Fibroblast of lung (primary cell): ENCODE measurements around the gene ANKRD6. TPM values are rescaled to one million over a fixed set of nuclear protein-coding genes. Genes with fewer than 3 reads are reported as not detected.

Source experiments
- DNase-seq, 2 donors: peaks; one replicate each; pipeline versions ENCODE4 v3.0.0 to v3.0.0-alpha.2; 2010; ENCODE audit warnings: low read depth in 2 of 2
- H2AFZ ChIP-seq: 2 replicates; pipeline ENCODE4 v1.5.1; 2012; ENCODE audit warnings: low read length, control low read depth, inconsistent platforms
- H3K27ac ChIP-seq: 2 replicates; pipeline ENCODE4 v1.5.1; 2011; ENCODE audit warnings: low read length, control low read depth; ENCODE audit not compliant: insufficient read depth
- H3K27me3 ChIP-seq: 2 replicates; pipeline ENCODE4 v1.5.1; 2011; ENCODE audit warnings: mild to moderate bottlenecking, low read length; ENCODE audit not compliant: control insufficient read depth, insufficient read depth
- H3K36me3 ChIP-seq: 2 replicates; pipeline ENCODE4 v1.5.1; 2011; ENCODE audit warnings: low read length; ENCODE audit not compliant: control insufficient read depth, insufficient read depth
- H3K4me1 ChIP-seq: 2 replicates; pipeline ENCODE4 v1.5.1; 2011; ENCODE audit warnings: low read length; ENCODE audit not compliant: control insufficient read depth, insufficient read depth; ENCODE audit errors: extremely low read depth
- H3K4me2 ChIP-seq: 2 replicates; pipeline ENCODE4 v1.5.1; 2011; ENCODE audit warnings: low read length, control low read depth; ENCODE audit not compliant: insufficient read depth; ENCODE audit errors: extremely low read depth
- H3K4me3 ChIP-seq, 4 experiments: fragments of 200-600 bp in 1 of 4; sonication (generic) in 1 of 4; replicated peaks in 1 of 4; 2 replicates each; pipeline ENCODE4 v1.5.1; 2011 to 2016; ENCODE audit warnings: low read length in 4 of 4, low read depth in 3 of 4, mild to moderate bottlenecking in 3 of 4, control low read depth in 2 of 4, inconsistent platforms in 1 of 4, mixed read lengths in 1 of 4; ENCODE audit not compliant: insufficient read depth in 1 of 4; ENCODE audit errors: control extremely low read depth in 1 of 4
- H3K79me2 ChIP-seq: 2 replicates; pipeline ENCODE4 v1.5.1; 2012; ENCODE audit warnings: mild to moderate bottlenecking, low read length, inconsistent platforms; ENCODE audit not compliant: control insufficient read depth, insufficient read depth
- H3K9ac ChIP-seq: 2 replicates; pipeline ENCODE4 v1.5.1; 2011; ENCODE audit warnings: mild to moderate bottlenecking, low read length, control low read depth; ENCODE audit not compliant: insufficient read depth
- H3K9me3 ChIP-seq: 2 replicates; pipeline ENCODE4 v1.5.1; 2012; ENCODE audit warnings: low read depth, low read length; ENCODE audit not compliant: control insufficient read depth, insufficient read depth
- H4K20me1 ChIP-seq: 2 replicates; pipeline ENCODE4 v1.5.1; 2011; ENCODE audit warnings: low read length; ENCODE audit not compliant: control insufficient read depth, insufficient read depth; ENCODE audit errors: extremely low read depth
- EZH2 ChIP-seq: IDR thresholded peaks from 2 replicates; pipeline ENCODE4 v1.5.1; 2012; ENCODE audit warnings: low read length, control low read depth, mild to moderate bottlenecking; ENCODE audit errors: missing control alignments
- polyA plus RNA-seq, 2 donors: library from polyadenylated mRNA; depleted of rRNA in 1 of 2; stranded (reverse) in 1 of 2; unstranded in 1 of 2; fragments of >200 nt; gene quantifications; 2 replicates each; pipeline ENCODE4 v1.2.1, GENCODE V29; 2011 to 2012; ENCODE audit warnings: missing spikeins in 1 of 2
- total RNA-seq: library from RNA; depleted of rRNA; stranded (reverse); fragments of >200 nt; gene quantifications from 2 replicates; pipeline ENCODE4 v1.2.1, GENCODE V29; 2014
- TF ChIP-seq, protein P1 (sequence below), 2 donors: IDR thresholded peaks in 1 of 2; conservative IDR thresholded peaks in 1 of 2; 1 replicate in 1 of 2; 2 replicates in 1 of 2; pipeline ENCODE4 v1.5.1; 2011 to 2012; ENCODE audit warnings: low read length in 2 of 2, control low read depth in 1 of 2, inconsistent platforms in 1 of 2, low read depth in 1 of 2, mild to moderate bottlenecking in 1 of 2

The ANKRD6 gene
- total and polyA plus RNA-seq, 2 donors (not counting 1 experiment from before 2014, with no cell fraction given), result 0.39 to 2.3 TPM

DNA sequence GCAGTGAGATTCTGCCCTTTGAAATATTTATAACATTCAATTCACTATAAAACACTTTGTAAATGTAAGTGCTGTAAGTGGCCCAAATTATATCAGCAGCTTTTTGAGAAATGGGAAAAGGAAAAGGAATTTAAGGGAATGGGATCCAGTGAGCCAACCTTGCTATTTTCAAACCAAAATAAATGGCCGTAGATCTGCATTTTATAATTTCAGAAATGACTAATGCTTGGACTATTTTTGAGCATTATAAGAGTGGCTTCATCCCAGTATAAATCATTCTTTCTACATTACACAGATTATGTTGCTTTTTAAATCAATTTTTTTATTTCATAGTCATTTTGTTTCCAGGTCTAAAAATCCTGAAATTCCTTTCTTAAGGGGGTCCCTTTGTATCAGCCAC, 49.2 kb downstream of the ANKRD6 start:
- TF ChIP-seq EZH2, result no peak
- TF ChIP-seq, protein P1, sequence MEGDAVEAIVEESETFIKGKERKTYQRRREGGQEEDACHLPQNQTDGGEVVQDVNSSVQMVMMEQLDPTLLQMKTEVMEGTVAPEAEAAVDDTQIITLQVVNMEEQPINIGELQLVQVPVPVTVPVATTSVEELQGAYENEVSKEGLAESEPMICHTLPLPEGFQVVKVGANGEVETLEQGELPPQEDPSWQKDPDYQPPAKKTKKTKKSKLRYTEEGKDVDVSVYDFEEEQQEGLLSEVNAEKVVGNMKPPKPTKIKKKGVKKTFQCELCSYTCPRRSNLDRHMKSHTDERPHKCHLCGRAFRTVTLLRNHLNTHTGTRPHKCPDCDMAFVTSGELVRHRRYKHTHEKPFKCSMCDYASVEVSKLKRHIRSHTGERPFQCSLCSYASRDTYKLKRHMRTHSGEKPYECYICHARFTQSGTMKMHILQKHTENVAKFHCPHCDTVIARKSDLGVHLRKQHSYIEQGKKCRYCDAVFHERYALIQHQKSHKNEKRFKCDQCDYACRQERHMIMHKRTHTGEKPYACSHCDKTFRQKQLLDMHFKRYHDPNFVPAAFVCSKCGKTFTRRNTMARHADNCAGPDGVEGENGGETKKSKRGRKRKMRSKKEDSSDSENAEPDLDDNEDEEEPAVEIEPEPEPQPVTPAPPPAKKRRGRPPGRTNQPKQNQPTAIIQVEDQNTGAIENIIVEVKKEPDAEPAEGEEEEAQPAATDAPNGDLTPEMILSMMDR (conservative IDR thresholded peaks at IDR 0.05 in 1 of 2, IDR thresholded peaks at IDR 0.05 in 1 of 2; ENCODE audit: low read depth in 1 of 2, low read length in 2 of 2), result no peak
- no peak overlapping the region for H2AFZ ChIP-seq
- H3K9me3 ChIP-seq, result no peaks in the 10 kb centered on the region
- H3K4me3 ChIP-seq, result no peak overlapping the region
- no peak overlapping the region for H3K27ac ChIP-seq
- no peaks in the 10 kb centered on the region for H3K4me1 ChIP-seq
- H3K36me3 ChIP-seq, result no peaks in the 10 kb centered on the region
- no peaks in the 10 kb centered on the region for H3K79me2 ChIP-seq
- DNase-seq, result peak in 1 of 2 donors; percentile 55
- no peak overlapping the region for H3K9ac ChIP-seq
- H4K20me1 ChIP-seq, result no peaks in the 10 kb centered on the region
- no peak overlapping the region for H3K4me2 ChIP-seq
- H3K27me3 ChIP-seq, result no peaks in the 10 kb centered on the region

DNA sequence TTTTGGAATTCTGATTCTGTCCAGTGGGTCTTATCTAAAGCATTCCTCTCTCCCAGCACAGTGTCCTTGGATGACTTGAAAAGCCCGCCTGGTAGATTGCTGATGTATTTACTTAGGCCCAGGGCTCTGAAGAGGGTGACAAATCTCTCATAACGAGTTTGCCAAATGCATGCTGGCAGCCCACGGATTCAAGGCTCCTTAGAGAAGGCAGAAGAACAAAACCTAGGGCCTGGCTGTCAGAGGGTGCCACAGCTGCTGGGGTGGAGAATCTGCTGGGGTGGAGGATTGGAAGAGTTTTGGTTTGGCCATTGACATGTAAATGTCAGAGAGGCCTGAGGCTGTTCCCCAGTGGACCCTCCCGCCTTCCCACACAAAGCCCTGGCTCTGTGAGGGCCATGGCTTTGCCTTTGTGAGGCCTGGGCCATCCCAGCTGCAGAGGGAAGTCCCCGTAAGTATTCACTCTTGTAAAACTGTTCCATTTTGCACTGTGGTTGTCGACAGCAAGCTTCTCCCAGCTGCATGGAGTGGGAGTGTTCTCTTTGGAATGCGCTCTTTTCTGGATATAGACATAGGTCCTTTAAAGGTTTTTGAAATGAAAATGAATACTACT, 50.3 kb downstream of the ANKRD6 start:
- H3K4me1 ChIP-seq, result no peaks in the 10 kb centered on the region
- H3K36me3 ChIP-seq, result no peaks in the 10 kb centered on the region
- H3K9ac ChIP-seq, result no peak overlapping the region
- no peak overlapping the region for H2AFZ ChIP-seq
- H3K79me2 ChIP-seq, result no peaks in the 10 kb centered on the region
- no peaks in the 10 kb centered on the region for H3K9me3 ChIP-seq
- TF ChIP-seq, protein P1 (conservative IDR thresholded peaks at IDR 0.05 in 1 of 2, IDR thresholded peaks at IDR 0.05 in 1 of 2; ENCODE audit: low read depth in 1 of 2, low read length in 2 of 2), result no peak
- TF ChIP-seq EZH2, result no peak
- DNase-seq, result peak in 1 of 2 donors; percentile 80
- H3K4me2 ChIP-seq, result no peak overlapping the region
- no peaks in the 10 kb centered on the region for H3K27me3 ChIP-seq
- no peak overlapping the region for H3K4me3 ChIP-seq
- no peaks in the 10 kb centered on the region for H4K20me1 ChIP-seq
- H3K27ac ChIP-seq, result no peak overlapping the region

DNA sequence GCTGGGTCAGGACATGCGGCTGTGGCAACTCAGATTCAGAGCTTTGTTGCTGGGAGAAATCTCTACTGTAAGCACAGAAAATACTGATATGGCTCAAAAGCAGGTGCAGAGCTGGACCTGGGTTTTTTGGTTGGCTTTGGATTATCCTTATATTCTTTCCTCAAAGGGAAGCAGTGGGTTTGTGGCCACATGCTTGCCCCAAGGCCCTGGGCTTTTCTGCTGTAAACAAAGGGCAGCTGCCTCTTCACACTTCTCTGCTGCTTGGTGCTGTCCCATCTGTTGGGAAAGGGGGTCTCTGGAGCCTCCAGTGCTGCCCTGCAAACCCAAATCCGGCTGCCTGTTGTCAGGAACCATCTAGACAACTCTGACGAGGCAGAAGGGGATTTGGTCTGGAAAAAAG, 52.4 kb downstream of the ANKRD6 start:
- Histone ChIP-seq H3K4me1 (no peaks in the 10 kb centered on the region), H2AFZ (no peak overlapping the region), H3K9me3 (no peaks in the 10 kb centered on the region), H3K9ac (no peak overlapping the region), H3K27ac (no peak overlapping the region), H3K27me3 (no peaks in the 10 kb centered on the region), H3K4me3 (no peak overlapping the region), H3K4me2 (no peak overlapping the region), H4K20me1 (no peaks in the 10 kb centered on the region), H3K79me2 (no peaks in the 10 kb centered on the region), H3K36me3 (no peaks in the 10 kb centered on the region)
- no peak for DNase-seq
- TF ChIP-seq EZH2, result no peak
- TF ChIP-seq, protein P1 (conservative IDR thresholded peaks at IDR 0.05 in 1 of 2, IDR thresholded peaks at IDR 0.05 in 1 of 2; ENCODE audit: low read depth in 1 of 2, low read length in 2 of 2), result no peak
